Bronchial epithelial cell (primary cell): ENCODE results near the gene GRIK2. TPM values are rescaled to one million over a fixed set of nuclear protein-coding genes. Genes with fewer than 3 reads are reported as not detected.

Experiments
- DNase-seq: peaks from one replicate; pipeline ENCODE4 v3.0.0-alpha.2; 2010; ENCODE audit warnings: low read depth
- FAIRE-seq: peaks from 2 replicates; lab custom pipeline; 2011; peaks lifted over from hg19 to GRCh38; lab: Jason Lieb, UNC
- H3K27me3 ChIP-seq: 2 replicates; pipeline ENCODE4 v1.5.1; 2011; ENCODE audit warnings: low read length; ENCODE audit not compliant: control insufficient read depth, insufficient read depth
- H3K36me3 ChIP-seq: 2 replicates; pipeline ENCODE4 v1.5.1; 2011; ENCODE audit warnings: low read length; ENCODE audit not compliant: control insufficient read depth, insufficient read depth
- H3K4me3 ChIP-seq: 2 replicates; pipeline ENCODE4 v1.5.1; 2011; ENCODE audit warnings: mild to moderate bottlenecking, low read depth, low read length, control low read depth
- CTCF ChIP-seq: IDR thresholded peaks from 2 replicates; pipeline ENCODE4 v1.5.1; 2011; ENCODE audit warnings: mild to moderate bottlenecking, moderate library complexity, low read length, control low read depth, inconsistent platforms; ENCODE audit not compliant: insufficient read depth, severe bottlenecking
- total RNA-seq: library from RNA; depleted of rRNA; stranded (reverse); fragments of >200 nt; gene quantifications from 2 replicates; pipeline ENCODE4 v1.2.1, GENCODE V29; 2014

Gene GRIK2
- total RNA-seq, 1 donor from 2014 or later: 0.26 TPM

- FAIRE-seq: no peak
- no peak for TF ChIP-seq CTCF
These were observed 329.0 kb downstream of the GRIK2 start for GRCh38 chr6:101722471-101722870.

GRCh38 chr6:101722991-101723579 is 329.6 kb downstream of the GRIK2 start:
- DNase-seq (peak; percentile 91), FAIRE-seq (no peak)
- Histone ChIP-seq H3K4me3 (no peak overlapping the region), H3K36me3 (no peaks in the 10 kb centered on the region), H3K27me3 (no peaks in the 10 kb centered on the region)
- no peak for TF ChIP-seq CTCF

More at GRCh38 chr6:101722471-101722870, 329.0 kb downstream of the GRIK2 start:
- DNase-seq: peak; percentile 8
- Histone ChIP-seq H3K4me3 (no peak overlapping the region), H3K36me3 (no peaks in the 10 kb centered on the region), H3K27me3 (no peaks in the 10 kb centered on the region)

GRCh38 chr6:101728388-101728787 is 334.9 kb downstream of the GRIK2 start:
- TF ChIP-seq CTCF: no peak
- Histone ChIP-seq H3K36me3 (no peaks in the 10 kb centered on the region), H3K27me3 (no peaks in the 10 kb centered on the region), H3K4me3 (no peak overlapping the region)
- FAIRE-seq: no peak
- no peak for DNase-seq

GRCh38 chr6:101728956-101729355 is 335.4 kb downstream of the GRIK2 start:
- FAIRE-seq: no peak
- no peak for TF ChIP-seq CTCF
- no peak overlapping the region for H3K4me3 ChIP-seq

GRCh38 chr6:101730954-101731353 is 337.4 kb downstream of the GRIK2 start:
- Histone ChIP-seq H3K4me3 (no peak overlapping the region), H3K27me3 (no peaks in the 10 kb centered on the region), H3K36me3 (no peaks in the 10 kb centered on the region)
- TF ChIP-seq CTCF: no peak
- FAIRE-seq: no peak
- peak; percentile 10 for DNase-seq

More at GRCh38 chr6:101728956-101729355, 335.4 kb downstream of the GRIK2 start:
- Histone ChIP-seq H3K27me3 (no peaks in the 10 kb centered on the region), H3K36me3 (no peaks in the 10 kb centered on the region)
- no peak for DNase-seq

GRCh38 chr6:101733899-101734298 is 340.4 kb downstream of the GRIK2 start:
- H3K36me3 ChIP-seq: no peaks in the 10 kb centered on the region
- no peaks in the 10 kb centered on the region for H3K27me3 ChIP-seq
- no peak overlapping the region for H3K4me3 ChIP-seq
- TF ChIP-seq CTCF: no peak
- FAIRE-seq (no peak), DNase-seq (no peak)
